ENCODE measurements around the gene FBXO39. TPM values are rescaled to one million over a fixed set of nuclear protein-coding genes. Genes with fewer than 3 reads are reported as not detected.
A peak's percentile ranks its signal among the peaks of the same experiment; 100 is the strongest.

The FBXO39 gene
- total RNA-seq, 1 donor, result 0.36 TPM

DNA sequence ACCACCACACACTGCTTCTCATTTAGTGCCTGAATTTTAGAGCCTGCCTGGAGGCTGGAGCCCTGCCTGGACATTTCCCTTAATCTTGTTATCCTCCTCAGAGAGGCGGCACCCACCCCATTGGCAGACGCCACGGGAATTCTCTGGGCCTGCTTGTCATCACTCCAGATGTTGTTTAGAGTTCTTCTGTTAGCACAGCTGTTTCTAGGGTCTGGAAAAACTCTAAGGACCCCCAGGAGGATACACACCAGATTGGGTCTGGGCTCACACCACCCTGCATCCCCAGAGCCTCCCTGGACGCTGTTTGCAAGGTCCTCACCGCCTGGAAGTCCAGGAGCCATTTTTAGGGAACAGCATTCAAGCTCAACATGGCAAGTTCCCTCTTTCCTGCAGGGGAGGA, 20.7 kb upstream of the FBXO39 start:
- Histone ChIP-seq H3K27me3 (ENCODE audit: insufficient read depth, low read length) (no peaks in the 10 kb centered on the region), H3K4me2 (ENCODE audit: insufficient read depth, low read length) (peak overlapping the region; percentile 95), H4K20me1 (ENCODE audit: insufficient read depth, low read length) (no peaks in the 10 kb centered on the region), H3K36me3 (ENCODE audit: insufficient read depth, low read length) (peaks cover 4% of the 10 kb centered on the region), H3K79me2 (ENCODE audit: insufficient read depth, low read length) (no peaks in the 10 kb centered on the region), H3K27ac (ENCODE audit: low read depth, low read length) (peak overlapping the region; percentile 90), H3K9me3 (ENCODE audit: low read depth, low read length) (no peaks in the 10 kb centered on the region), H2AFZ (ENCODE audit: low read length) (peak overlapping the region; percentile 97), H3K4me3 (ENCODE audit: insufficient read depth, low read length) (peak overlapping the region; percentile 75), H3K4me1 (ENCODE audit: insufficient read depth, low read length) (peaks cover 40% of the 10 kb centered on the region)
- TF ChIP-seq, protein P1, sequence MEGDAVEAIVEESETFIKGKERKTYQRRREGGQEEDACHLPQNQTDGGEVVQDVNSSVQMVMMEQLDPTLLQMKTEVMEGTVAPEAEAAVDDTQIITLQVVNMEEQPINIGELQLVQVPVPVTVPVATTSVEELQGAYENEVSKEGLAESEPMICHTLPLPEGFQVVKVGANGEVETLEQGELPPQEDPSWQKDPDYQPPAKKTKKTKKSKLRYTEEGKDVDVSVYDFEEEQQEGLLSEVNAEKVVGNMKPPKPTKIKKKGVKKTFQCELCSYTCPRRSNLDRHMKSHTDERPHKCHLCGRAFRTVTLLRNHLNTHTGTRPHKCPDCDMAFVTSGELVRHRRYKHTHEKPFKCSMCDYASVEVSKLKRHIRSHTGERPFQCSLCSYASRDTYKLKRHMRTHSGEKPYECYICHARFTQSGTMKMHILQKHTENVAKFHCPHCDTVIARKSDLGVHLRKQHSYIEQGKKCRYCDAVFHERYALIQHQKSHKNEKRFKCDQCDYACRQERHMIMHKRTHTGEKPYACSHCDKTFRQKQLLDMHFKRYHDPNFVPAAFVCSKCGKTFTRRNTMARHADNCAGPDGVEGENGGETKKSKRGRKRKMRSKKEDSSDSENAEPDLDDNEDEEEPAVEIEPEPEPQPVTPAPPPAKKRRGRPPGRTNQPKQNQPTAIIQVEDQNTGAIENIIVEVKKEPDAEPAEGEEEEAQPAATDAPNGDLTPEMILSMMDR (IDR thresholded peaks at IDR 0.05; ENCODE audit: extremely low read depth, low read depth, low read length), result no peak
- no peak for DNase-seq (ENCODE audit: insufficient read length, low spot score, missing footprints)

DNA sequence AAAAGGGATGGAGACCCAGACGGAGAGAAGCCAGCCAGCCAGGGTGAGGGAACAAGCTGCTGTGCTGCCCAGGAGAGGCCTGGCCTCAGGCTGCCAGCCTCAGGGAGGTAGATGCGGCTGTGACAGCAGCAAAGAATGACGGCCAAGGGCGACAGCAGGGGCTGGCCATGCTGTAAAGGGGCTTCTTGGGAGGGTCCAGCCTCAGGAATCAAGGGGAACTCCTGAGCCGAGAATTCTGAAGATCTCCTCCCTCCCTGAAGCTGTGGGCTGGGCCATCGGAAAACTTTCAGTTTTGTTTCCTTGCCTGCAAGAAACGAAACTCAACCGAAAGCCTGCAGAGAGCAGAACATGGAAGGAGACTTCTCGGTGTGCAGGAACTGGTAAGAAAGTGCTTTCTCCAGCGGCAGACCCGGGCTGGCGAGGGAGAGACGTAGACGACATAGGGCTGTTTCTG, 20.3 kb upstream of the FBXO39 start, which contains the start of gene XAF1:
TSS of gene XAF1 (plus strand) at position 316 of the 454 bp plus-strand sequence. CDS start at position 349, 33 bp downstream.
- Histone ChIP-seq H3K36me3 (ENCODE audit: insufficient read depth, low read length) (peaks cover 4% of the 10 kb centered on the region), H3K4me1 (ENCODE audit: insufficient read depth, low read length) (peaks cover 40% of the 10 kb centered on the region), H3K27ac (ENCODE audit: low read depth, low read length) (peak within 1 kb of the TSS; percentile 90), H3K27me3 (ENCODE audit: insufficient read depth, low read length) (no peaks in the 10 kb centered on the region), H3K4me3 (ENCODE audit: insufficient read depth, low read length) (peak within 1 kb of the TSS; percentile 75), H3K79me2 (ENCODE audit: insufficient read depth, low read length) (no peaks in the 10 kb centered on the region), H3K9me3 (ENCODE audit: low read depth, low read length) (no peaks in the 10 kb centered on the region), H3K4me2 (ENCODE audit: insufficient read depth, low read length) (peak within 1 kb of the TSS; percentile 95), H4K20me1 (ENCODE audit: insufficient read depth, low read length) (no peaks in the 10 kb centered on the region), H2AFZ (ENCODE audit: low read length) (peak within 1 kb of the TSS; percentile 97)
- DNase-seq (ENCODE audit: insufficient read length, low spot score, missing footprints), result peak; percentile 85
- TF ChIP-seq, protein P1 (IDR thresholded peaks at IDR 0.05; ENCODE audit: extremely low read depth, low read depth, low read length), result no peak

DNA sequence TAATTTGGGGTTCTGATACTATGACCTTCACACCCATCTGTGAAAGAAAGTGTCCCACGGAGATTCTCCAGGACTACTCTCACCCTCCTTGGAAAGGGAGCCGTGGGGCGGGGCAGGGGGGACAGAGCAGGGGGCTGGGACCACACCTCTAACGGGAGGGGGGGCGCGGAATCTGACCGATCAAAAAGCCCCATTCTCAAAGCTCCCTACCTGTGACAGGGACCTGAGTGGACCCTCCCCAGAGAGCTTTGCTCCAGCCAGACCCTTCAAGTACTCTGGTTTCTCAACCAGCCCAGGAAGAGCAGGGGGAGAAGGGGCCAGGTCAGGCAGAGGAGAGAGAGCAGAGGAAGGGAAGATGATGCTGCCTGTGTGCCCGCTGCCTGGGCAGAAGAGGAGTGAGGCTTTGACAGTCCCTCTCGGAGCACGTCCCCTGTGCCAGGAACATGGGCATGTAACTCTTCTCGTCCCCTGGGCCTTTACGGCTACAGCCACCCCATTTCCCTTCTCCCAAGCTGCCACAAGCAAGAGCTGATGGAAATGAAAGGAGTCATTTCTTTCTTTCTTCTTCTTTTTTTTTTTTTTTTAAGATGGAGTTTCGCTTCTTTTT, 19.5 kb upstream of the FBXO39 start:
- Histone ChIP-seq H3K27me3 (ENCODE audit: insufficient read depth, low read length) (no peaks in the 10 kb centered on the region), H3K4me3 (ENCODE audit: insufficient read depth, low read length) (peak overlapping the region; percentile 75), H3K4me1 (ENCODE audit: insufficient read depth, low read length) (peaks cover 40% of the 10 kb centered on the region), H3K79me2 (ENCODE audit: insufficient read depth, low read length) (no peaks in the 10 kb centered on the region), H3K4me2 (ENCODE audit: insufficient read depth, low read length) (peak overlapping the region; percentile 95), H2AFZ (ENCODE audit: low read length) (peak overlapping the region; percentile 97), H3K27ac (ENCODE audit: low read depth, low read length) (peak overlapping the region; percentile 90), H3K9me3 (ENCODE audit: low read depth, low read length) (no peaks in the 10 kb centered on the region), H4K20me1 (ENCODE audit: insufficient read depth, low read length) (no peaks in the 10 kb centered on the region), H3K36me3 (ENCODE audit: insufficient read depth, low read length) (peaks cover 4% of the 10 kb centered on the region)
- no peak for DNase-seq (ENCODE audit: insufficient read length, low spot score, missing footprints)
- TF ChIP-seq, protein P1 (IDR thresholded peaks at IDR 0.05; ENCODE audit: extremely low read depth, low read depth, low read length), result no peak

DNA sequence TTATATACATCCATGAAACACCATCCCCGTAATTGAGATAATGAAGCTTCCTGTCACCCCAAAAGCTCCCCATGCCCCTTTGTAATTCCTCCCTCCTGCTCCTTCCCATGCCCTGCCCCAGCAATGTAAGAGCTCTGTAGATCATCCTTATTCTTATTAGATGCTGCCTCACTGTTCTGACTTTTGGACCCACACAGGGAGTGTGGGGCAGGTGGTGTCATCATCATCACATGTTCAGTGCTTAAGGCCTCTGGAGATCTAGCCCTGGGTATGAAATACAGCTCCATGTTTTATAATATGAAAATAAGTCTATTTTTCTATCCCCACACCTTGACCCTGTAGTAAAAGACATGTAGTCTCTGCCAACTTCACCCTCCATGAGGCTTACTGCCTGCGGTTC, 18.3 kb upstream of the FBXO39 start:
- Histone ChIP-seq H2AFZ (ENCODE audit: low read length) (no peak overlapping the region), H3K79me2 (ENCODE audit: insufficient read depth, low read length) (no peaks in the 10 kb centered on the region), H3K9me3 (ENCODE audit: low read depth, low read length) (no peaks in the 10 kb centered on the region), H3K4me2 (ENCODE audit: insufficient read depth, low read length) (no peak overlapping the region), H3K27ac (ENCODE audit: low read depth, low read length) (no peak overlapping the region), H3K36me3 (ENCODE audit: insufficient read depth, low read length) (peaks cover 4% of the 10 kb centered on the region), H3K4me1 (ENCODE audit: insufficient read depth, low read length) (peaks cover 28% of the 10 kb centered on the region), H3K4me3 (ENCODE audit: insufficient read depth, low read length) (no peak overlapping the region), H3K27me3 (ENCODE audit: insufficient read depth, low read length) (no peaks in the 10 kb centered on the region), H4K20me1 (ENCODE audit: insufficient read depth, low read length) (no peaks in the 10 kb centered on the region)
- DNase-seq (ENCODE audit: insufficient read length, low spot score, missing footprints), result no peak
- TF ChIP-seq, protein P1 (IDR thresholded peaks at IDR 0.05; ENCODE audit: extremely low read depth, low read depth, low read length), result no peak

All from osteoblast (primary cell).